Activated CD4-positive, CD25-positive, alpha-beta regulatory T cell treated with anti-CD3 and anti-CD28 coated beads, Interleukin-2, amount 50 U/mL, for 24 hours (primary cell): Measurements from ENCODE around the gene CAPN3.

ENCODE experiments used
- ATAC-seq, 2 donors: fragments of 150-1000 bp; cut with Tn5 transposase; one replicate each; pipeline ENCODE4 v1.10.0; 2021; ENCODE audit warnings: mild to moderate bottlenecking in 1 of 2, moderate library complexity in 1 of 2

Gene CAPN3

GRCh38 chr15:42401544-42402454 lies 42.5 kb downstream of the CAPN3 start:
- no peak for ATAC-seq

- ATAC-seq = no peak
Measured at GRCh38 chr15:42402455-42403205, 43.3 kb downstream of the CAPN3 start.

GRCh38 chr15:42403389-42403788 lies 44.1 kb downstream of the CAPN3 start:
- no peak for ATAC-seq

GRCh38 chr15:42404461-42405235 lies 45.3 kb downstream of the CAPN3 start:
- ATAC-seq = no peak

GRCh38 chr15:42405863-42406482 lies 46.7 kb downstream of the CAPN3 start:
- ATAC-seq = no peak

GRCh38 chr15:42408178-42408577 lies 48.9 kb downstream of the CAPN3 start:
- no peak for ATAC-seq

GRCh38 chr15:42409011-42409410 lies 49.7 kb downstream of the CAPN3 start:
- no peak for ATAC-seq

GRCh38 chr15:42411884-42412283 lies 52.6 kb downstream of the CAPN3 start:
- ATAC-seq = no peak

GRCh38 chr15:42413920-42414319 lies 54.6 kb downstream of the CAPN3 start:
- no peak for ATAC-seq

GRCh38 chr15:42419369-42419768 lies 60.1 kb downstream of the CAPN3 start:
- ATAC-seq = no peak

- no peak for ATAC-seq
Measured at GRCh38 chr15:42421376-42421775, 62.1 kb downstream of the CAPN3 start.

- ATAC-seq = no peak
Measured at GRCh38 chr15:42427429-42428223, 68.3 kb downstream of the CAPN3 start.

GRCh38 chr15:42444415-42445063 lies 85.2 kb downstream of the CAPN3 start:
- ATAC-seq = no peak

- ATAC-seq = no peak
Measured at GRCh38 chr15:42445551-42445950, 86.2 kb downstream of the CAPN3 start.

- no peak for ATAC-seq
Measured at GRCh38 chr15:42447599-42447998, 88.3 kb downstream of the CAPN3 start.

GRCh38 chr15:42448281-42448680 lies 89.0 kb downstream of the CAPN3 start:
- ATAC-seq = no peak

GRCh38 chr15:42449770-42450424 lies 90.6 kb downstream of the CAPN3 start:
- no peak for ATAC-seq

GRCh38 chr15:42450425-42450790 lies 91.1 kb downstream of the CAPN3 start:
- no peak for ATAC-seq

GRCh38 chr15:42453826-42454225 lies 94.5 kb downstream of the CAPN3 start:
- no peak for ATAC-seq

GRCh38 chr15:42456531-42456930 lies 97.2 kb downstream of the CAPN3 start:
- ATAC-seq = no peak

GRCh38 chr15:42456971-42457370 lies 97.7 kb downstream of the CAPN3 start:
- no peak for ATAC-seq
